ENCODE data around the gene SEC24B.

GRCh38 chr4:109532182-109532581, 98.6 kb downstream of the SEC24B start:
- TF ChIP-seq CTCF (IDR thresholded peaks at IDR 0.05) (no peak), POLR2AphosphoS5 (IDR thresholded peaks at IDR 0.05; ENCODE audit: low read depth, low read length) (no peak), SIN3A (IDR thresholded peaks at IDR 0.05; ENCODE audit: borderline replicate concordance, insufficient read depth, low read depth, low read length) (no peak), REST (IDR thresholded peaks at IDR 0.05; ENCODE audit: insufficient read depth in 1 of 2, low read depth in 2 of 2, low read length in 1 of 2) (no peak), TCF7L2 (IDR thresholded peaks at IDR 0.05; ENCODE audit: low read depth, low read length) (no peak)

All from Panc1 (cell line).